Measurements from ENCODE around the gene CCER1.

DNA sequence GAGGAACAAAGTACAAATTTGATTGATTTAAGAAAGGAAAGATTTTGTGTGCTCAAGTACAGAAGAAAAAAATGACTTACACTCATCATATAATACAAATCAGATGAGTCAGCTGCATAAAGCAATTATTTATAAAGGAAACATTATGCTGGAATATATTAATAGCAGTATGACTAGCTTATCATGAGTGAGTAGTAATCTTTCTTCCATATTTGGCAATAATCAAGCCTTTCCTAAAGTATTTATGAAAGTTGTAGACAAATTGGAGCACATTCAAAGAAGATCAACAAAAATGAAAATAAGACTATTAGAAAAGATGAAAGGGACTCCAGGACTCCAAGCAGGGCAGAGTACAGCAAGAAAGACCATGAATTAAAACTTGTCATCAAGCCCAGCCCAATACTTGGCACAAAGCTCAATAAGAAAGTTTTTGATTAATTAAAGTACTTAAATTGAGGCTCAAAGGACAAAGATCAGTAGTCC lies 32.8 kb downstream of the CCER1 start:
- TF ChIP-seq, protein P1, sequence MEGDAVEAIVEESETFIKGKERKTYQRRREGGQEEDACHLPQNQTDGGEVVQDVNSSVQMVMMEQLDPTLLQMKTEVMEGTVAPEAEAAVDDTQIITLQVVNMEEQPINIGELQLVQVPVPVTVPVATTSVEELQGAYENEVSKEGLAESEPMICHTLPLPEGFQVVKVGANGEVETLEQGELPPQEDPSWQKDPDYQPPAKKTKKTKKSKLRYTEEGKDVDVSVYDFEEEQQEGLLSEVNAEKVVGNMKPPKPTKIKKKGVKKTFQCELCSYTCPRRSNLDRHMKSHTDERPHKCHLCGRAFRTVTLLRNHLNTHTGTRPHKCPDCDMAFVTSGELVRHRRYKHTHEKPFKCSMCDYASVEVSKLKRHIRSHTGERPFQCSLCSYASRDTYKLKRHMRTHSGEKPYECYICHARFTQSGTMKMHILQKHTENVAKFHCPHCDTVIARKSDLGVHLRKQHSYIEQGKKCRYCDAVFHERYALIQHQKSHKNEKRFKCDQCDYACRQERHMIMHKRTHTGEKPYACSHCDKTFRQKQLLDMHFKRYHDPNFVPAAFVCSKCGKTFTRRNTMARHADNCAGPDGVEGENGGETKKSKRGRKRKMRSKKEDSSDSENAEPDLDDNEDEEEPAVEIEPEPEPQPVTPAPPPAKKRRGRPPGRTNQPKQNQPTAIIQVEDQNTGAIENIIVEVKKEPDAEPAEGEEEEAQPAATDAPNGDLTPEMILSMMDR (IDR thresholded peaks at IDR 0.05): no peak
- TF ChIP-seq, protein P2, sequence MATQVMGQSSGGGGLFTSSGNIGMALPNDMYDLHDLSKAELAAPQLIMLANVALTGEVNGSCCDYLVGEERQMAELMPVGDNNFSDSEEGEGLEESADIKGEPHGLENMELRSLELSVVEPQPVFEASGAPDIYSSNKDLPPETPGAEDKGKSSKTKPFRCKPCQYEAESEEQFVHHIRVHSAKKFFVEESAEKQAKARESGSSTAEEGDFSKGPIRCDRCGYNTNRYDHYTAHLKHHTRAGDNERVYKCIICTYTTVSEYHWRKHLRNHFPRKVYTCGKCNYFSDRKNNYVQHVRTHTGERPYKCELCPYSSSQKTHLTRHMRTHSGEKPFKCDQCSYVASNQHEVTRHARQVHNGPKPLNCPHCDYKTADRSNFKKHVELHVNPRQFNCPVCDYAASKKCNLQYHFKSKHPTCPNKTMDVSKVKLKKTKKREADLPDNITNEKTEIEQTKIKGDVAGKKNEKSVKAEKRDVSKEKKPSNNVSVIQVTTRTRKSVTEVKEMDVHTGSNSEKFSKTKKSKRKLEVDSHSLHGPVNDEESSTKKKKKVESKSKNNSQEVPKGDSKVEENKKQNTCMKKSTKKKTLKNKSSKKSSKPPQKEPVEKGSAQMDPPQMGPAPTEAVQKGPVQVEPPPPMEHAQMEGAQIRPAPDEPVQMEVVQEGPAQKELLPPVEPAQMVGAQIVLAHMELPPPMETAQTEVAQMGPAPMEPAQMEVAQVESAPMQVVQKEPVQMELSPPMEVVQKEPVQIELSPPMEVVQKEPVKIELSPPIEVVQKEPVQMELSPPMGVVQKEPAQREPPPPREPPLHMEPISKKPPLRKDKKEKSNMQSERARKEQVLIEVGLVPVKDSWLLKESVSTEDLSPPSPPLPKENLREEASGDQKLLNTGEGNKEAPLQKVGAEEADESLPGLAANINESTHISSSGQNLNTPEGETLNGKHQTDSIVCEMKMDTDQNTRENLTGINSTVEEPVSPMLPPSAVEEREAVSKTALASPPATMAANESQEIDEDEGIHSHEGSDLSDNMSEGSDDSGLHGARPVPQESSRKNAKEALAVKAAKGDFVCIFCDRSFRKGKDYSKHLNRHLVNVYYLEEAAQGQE (IDR thresholded peaks at IDR 0.05; ENCODE audit: insufficient read depth in 1 of 2, low read depth in 2 of 2, low read length in 1 of 2): no peak
- TF ChIP-seq POLR2AphosphoS5 (IDR thresholded peaks at IDR 0.05; ENCODE audit: low read depth, low read length) (no peak), SIN3A (IDR thresholded peaks at IDR 0.05; ENCODE audit: borderline replicate concordance, insufficient read depth, low read depth, low read length) (no peak)

Measured in Panc1 (cell line).